Lung (tissue), 12 donors: ENCODE results near the gene LMOD1. TPM values are rescaled to one million over a fixed set of nuclear protein-coding genes. Genes with fewer than 3 reads are reported as not detected.
A peak's percentile ranks its signal among the peaks of the same experiment; 100 is the strongest.

Experiments used
- ATAC-seq: fragments of 200-7000 bp; cut with Tn5 transposase; one replicate; pipeline ENCODE4 v1.9.1; 2020; ENCODE audit warnings: moderate number of reproducible peaks; ENCODE audit not compliant: insufficient read depth, low FRiP score
- DNase-seq, 3 donors: peaks; one replicate each; pipeline ENCODE4 v3.0.0-alpha.2; 2013 to 2017
- H3K27ac ChIP-seq, 2 donors: one replicate each; pipeline ENCODE4 v1.5.1; 2013; ENCODE audit warnings: mild to moderate bottlenecking in 2 of 2, moderate library complexity in 2 of 2, control low read depth in 1 of 2, inconsistent platforms in 1 of 2, low read depth in 1 of 2, low read length in 1 of 2
- H3K27me3 ChIP-seq, 3 donors: one replicate each; pipeline ENCODE4 v1.5.1; 2013; ENCODE audit warnings: low read length in 2 of 3; ENCODE audit not compliant: control insufficient read depth in 3 of 3, insufficient read depth in 3 of 3
- H3K36me3 ChIP-seq, 4 donors: one replicate each; pipeline ENCODE4 v1.5.1; 2013; ENCODE audit warnings: low read length in 4 of 4, mild to moderate bottlenecking in 1 of 4, moderate library complexity in 1 of 4; ENCODE audit not compliant: control insufficient read depth in 4 of 4, insufficient read depth in 4 of 4
- H3K4me1 ChIP-seq, 5 donors: one replicate each; pipeline ENCODE4 v1.5.1; 2013; ENCODE audit warnings: low read length in 5 of 5, mild to moderate bottlenecking in 2 of 5, moderate library complexity in 1 of 5; ENCODE audit not compliant: control insufficient read depth in 5 of 5, insufficient read depth in 5 of 5
- H3K4me3 ChIP-seq: one replicate; pipeline ENCODE4 v1.5.1; 2013; ENCODE audit warnings: mild to moderate bottlenecking, control low read depth, moderate library complexity
- H3K9ac ChIP-seq, 2 donors: one replicate each; pipeline ENCODE4 v1.5.1; 2013; ENCODE audit warnings: low read length in 2 of 2, control low read depth in 1 of 2; ENCODE audit not compliant: insufficient read depth in 1 of 2
- H3K9me3 ChIP-seq, 4 donors: one replicate each; pipeline ENCODE4 v1.5.1; 2013; ENCODE audit warnings: low read length in 3 of 4, mild to moderate bottlenecking in 1 of 4, moderate library complexity in 1 of 4; ENCODE audit not compliant: control insufficient read depth in 4 of 4, insufficient read depth in 3 of 4
- CTCF ChIP-seq: IDR thresholded peaks from 2 replicates; pipeline ENCODE4 v1.5.1; 2012; ENCODE audit warnings: mild to moderate bottlenecking; ENCODE audit errors: control extremely low read depth, extremely low read depth
- WGBS, 2 donors: extraction: QIAGEN DNeasy Blood & Tissue Kit; methylation state at CpG; one replicate each; pipeline ENCODE4 v1.1.7; 2013; 5-methylcytosine and 5-hydroxymethylcytosine counted together
- polyA plus RNA-seq, 2 donors: library from polyadenylated mRNA; stranded (reverse); fragments of 200-250 nt; gene quantifications; one replicate each; pipeline ENCODE4 v1.2.1, GENCODE V29; 2013
- total RNA-seq, 2 donors: library from RNA; depleted of rRNA in 1 of 2; stranded (reverse); fragments of >200 nt in 1 of 2; gene quantifications; one replicate each; pipeline ENCODE4 v1.2.1, GENCODE V29; 2014 to 2021
- donor health status: control.
- donor health status: control.
- donor health status: Bipolar disorder and iron deficiency.
- donor health status: healthy.
- donor health status: DM: yes; HTN: yes; CAD: no.

Gene LMOD1
- total and polyA plus RNA-seq, 4 donors = 9.6 to 25.1 (median 18.2) TPM

GRCh38 chr1:201888282-201889089 lies 57.9 kb downstream of the LMOD1 start, which contains the start of gene SHISA4:
Gene SHISA4, plus strand, starts transcription at chr1:201888898. Its CDS starts 97 bp downstream, at chr1:201888995.
- 3 to 8% methylated on average over 45 to 49 of the region's 49 CpGs for WGBS, 2 donors
- H3K4me1 ChIP-seq = peaks cover 0 to 18% (median 10%) of the 10 kb centered on the region in 5 donors
- ATAC-seq (peak; percentile 87), DNase-seq (peak; percentile 62 to 74 (median 63))
- no peaks in the 10 kb centered on the region for H3K27me3 ChIP-seq
- H3K4me3 ChIP-seq = peak within 1 kb of the TSS; percentile 81
- H3K9me3 ChIP-seq = no peaks in the 10 kb centered on the region
- H3K27ac ChIP-seq = peak within 1 kb of the TSS; percentile 78
- TF ChIP-seq CTCF = no peak
- no peaks in the 10 kb centered on the region for H3K36me3 ChIP-seq
- peak within 1 kb of the TSS; percentile 44 to 49 for H3K9ac ChIP-seq

DNA sequence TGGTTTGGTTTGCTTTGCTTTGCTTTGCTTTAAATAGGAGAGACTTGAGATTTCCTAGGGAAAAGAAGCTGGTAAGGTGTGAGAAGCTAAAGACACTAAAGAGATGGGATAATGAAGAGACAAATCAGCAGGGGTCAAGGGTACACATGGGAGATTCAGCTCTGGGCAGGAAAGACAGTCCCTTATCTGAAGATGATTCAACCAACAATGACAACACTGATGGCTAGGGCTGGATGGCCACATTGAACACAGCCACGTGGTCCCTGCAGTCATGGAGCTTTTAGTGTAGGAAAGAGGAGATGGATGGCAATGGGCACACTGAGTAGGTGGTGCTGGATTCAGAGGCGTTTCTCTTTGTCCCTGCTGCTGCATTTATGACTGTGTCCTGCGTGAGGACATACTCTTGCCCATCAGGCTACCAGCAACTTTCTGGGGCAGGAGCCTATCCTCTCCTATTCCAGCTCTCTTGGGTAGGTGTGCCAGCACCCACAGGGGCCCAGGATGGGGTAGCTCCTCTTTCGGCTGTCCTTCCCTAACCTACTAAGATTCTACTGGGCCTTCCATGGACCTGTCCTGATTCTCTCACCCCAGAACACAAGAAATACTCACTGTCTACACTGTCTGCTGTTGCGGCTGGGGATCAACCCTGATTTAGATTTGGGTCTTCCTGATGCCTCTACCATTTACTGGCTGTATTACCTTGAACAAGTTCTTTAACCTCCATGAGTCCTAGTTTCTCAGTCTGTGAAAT lies 59.1 kb downstream of the LMOD1 start:
- WGBS, 2 donors = 87 to 92% methylated on average over 5 of the region's 5 CpGs

GRCh38 chr1:201886103-201886885 lies 60.1 kb downstream of the LMOD1 start:
- no peaks in the 10 kb centered on the region for H3K36me3 ChIP-seq
- WGBS, 2 donors = 89% methylated on average over 9 of the region's 9 CpGs
- no peak overlapping the region for H3K4me3 ChIP-seq
- DNase-seq (peak in 1 of 3 donors; percentile 2), ATAC-seq (no peak)
- peaks cover 0 to 18% (median 14%) of the 10 kb centered on the region in 5 donors for H3K4me1 ChIP-seq
- H3K9ac ChIP-seq = no peak overlapping the region
- H3K9me3 ChIP-seq = no peaks in the 10 kb centered on the region
- no peaks in the 10 kb centered on the region for H3K27me3 ChIP-seq
- TF ChIP-seq CTCF = no peak
- H3K27ac ChIP-seq = peak overlapping the region in 1 of 2 donors; percentile 79

More for the DNA sequence above, 59.1 kb downstream of the LMOD1 start:
- Histone ChIP-seq H3K27ac (peak overlapping the region in 1 of 2 donors; percentile 78), H3K27me3 (no peaks in the 10 kb centered on the region), H3K9me3 (no peaks in the 10 kb centered on the region), H3K36me3 (no peaks in the 10 kb centered on the region), H3K4me1 (peaks cover 0 to 18% (median 14%) of the 10 kb centered on the region in 5 donors), H3K9ac (no peak overlapping the region), H3K4me3 (no peak overlapping the region)
- DNase-seq (peak in 1 of 3 donors; percentile 3), ATAC-seq (no peak)
- no peak for TF ChIP-seq CTCF
